ENCODE data around the gene UFD1. TPM values are rescaled to one million over a fixed set of nuclear protein-coding genes. Genes with fewer than 3 reads are reported as not detected.
A peak's percentile ranks its signal among the peaks of the same experiment; 100 is the strongest.

The UFD1 gene
- total and polyA plus RNA-seq, 9 of the 15 experiments (the other 6 are each of a cell fraction or from before 2014, with no cell fraction given), result 238 to 645 (median 363) TPM

DNA sequence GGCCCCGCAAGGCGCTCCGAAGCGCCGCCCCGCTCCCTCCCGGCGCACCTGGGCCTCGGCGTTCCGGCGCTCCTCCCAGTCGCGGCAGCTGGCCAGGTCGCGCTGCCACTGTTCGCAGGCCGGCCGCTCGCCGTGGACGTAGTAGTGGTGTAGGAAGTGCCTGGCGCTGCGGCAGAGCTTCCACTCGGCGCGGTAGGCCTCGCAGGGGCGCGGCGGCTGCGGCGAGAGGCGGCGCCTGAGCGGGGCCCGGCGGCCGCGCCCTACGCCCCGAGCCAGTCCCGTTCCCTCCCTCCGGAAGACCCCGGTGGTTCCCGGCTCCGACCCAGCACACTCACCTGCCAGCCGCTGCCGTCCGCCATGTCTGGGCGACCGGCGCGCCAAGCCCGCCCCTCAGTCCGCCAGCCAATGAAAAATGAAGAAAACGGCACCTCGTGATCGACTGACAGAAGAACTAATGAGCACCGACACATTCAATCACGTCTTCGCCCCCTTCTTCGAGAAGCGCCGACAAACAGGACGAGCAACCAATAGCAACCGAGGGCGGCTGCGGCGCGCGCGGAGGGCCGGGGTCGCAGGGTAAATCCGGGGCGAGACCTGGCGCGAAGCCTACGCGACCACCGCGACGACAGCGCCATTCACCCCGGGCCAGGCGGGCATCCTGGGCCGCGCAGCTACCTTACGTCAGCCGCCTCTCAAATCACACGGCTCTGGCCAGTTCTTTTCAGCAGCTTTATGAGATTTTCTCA is 31.5 kb downstream of the UFD1 start, which contains the start of gene C22orf39 (continued):
- TF ChIP-seq, protein P1, sequence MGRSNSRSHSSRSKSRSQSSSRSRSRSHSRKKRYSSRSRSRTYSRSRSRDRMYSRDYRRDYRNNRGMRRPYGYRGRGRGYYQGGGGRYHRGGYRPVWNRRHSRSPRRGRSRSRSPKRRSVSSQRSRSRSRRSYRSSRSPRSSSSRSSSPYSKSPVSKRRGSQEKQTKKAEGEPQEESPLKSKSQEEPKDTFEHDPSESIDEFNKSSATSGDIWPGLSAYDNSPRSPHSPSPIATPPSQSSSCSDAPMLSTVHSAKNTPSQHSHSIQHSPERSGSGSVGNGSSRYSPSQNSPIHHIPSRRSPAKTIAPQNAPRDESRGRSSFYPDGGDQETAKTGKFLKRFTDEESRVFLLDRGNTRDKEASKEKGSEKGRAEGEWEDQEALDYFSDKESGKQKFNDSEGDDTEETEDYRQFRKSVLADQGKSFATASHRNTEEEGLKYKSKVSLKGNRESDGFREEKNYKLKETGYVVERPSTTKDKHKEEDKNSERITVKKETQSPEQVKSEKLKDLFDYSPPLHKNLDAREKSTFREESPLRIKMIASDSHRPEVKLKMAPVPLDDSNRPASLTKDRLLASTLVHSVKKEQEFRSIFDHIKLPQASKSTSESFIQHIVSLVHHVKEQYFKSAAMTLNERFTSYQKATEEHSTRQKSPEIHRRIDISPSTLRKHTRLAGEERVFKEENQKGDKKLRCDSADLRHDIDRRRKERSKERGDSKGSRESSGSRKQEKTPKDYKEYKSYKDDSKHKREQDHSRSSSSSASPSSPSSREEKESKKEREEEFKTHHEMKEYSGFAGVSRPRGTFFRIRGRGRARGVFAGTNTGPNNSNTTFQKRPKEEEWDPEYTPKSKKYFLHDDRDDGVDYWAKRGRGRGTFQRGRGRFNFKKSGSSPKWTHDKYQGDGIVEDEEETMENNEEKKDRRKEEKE (IDR thresholded peaks at IDR 0.05; ENCODE audit: borderline replicate concordance in 1 of 2, control insufficient read depth in 1 of 2, low read depth in 2 of 2, low read length in 1 of 2), result 0 out of 4 replicates have a peak, but pooled peaks of 1 of the 2 experiments have one; percentile 59
- TF ChIP-seq, protein P2, sequence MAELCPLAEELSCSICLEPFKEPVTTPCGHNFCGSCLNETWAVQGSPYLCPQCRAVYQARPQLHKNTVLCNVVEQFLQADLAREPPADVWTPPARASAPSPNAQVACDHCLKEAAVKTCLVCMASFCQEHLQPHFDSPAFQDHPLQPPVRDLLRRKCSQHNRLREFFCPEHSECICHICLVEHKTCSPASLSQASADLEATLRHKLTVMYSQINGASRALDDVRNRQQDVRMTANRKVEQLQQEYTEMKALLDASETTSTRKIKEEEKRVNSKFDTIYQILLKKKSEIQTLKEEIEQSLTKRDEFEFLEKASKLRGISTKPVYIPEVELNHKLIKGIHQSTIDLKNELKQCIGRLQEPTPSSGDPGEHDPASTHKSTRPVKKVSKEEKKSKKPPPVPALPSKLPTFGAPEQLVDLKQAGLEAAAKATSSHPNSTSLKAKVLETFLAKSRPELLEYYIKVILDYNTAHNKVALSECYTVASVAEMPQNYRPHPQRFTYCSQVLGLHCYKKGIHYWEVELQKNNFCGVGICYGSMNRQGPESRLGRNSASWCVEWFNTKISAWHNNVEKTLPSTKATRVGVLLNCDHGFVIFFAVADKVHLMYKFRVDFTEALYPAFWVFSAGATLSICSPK (IDR thresholded peaks at IDR 0.05; ENCODE audit: borderline replicate concordance), result no peak
- TF ChIP-seq NFE2L1 (tag; IDR thresholded peaks at IDR 0.05; ENCODE audit: borderline replicate concordance, low read depth) (no peak), HEY1 (CRISPR knock-in tag; IDR thresholded peaks at IDR 0.05; ENCODE audit: borderline replicate concordance) (no peak), RUNX1 (IDR thresholded peaks at IDR 0.05; ENCODE audit: low read depth) (peak; percentile 37; the same call in 1 of the 2 replicates), TCF7 (IDR thresholded peaks at IDR 0.05; ENCODE audit: borderline replicate concordance) (peak; percentile 63), NONO (IDR thresholded peaks at IDR 0.05; ENCODE audit: low read depth in 2 of 2, low read length in 1 of 2) (peak in 1 of 2 experiments; percentile 99; a peak in 2 of 4 replicates), CC2D1A (IDR thresholded peaks at IDR 0.05) (no peak), YBX1 (IDR thresholded peaks at IDR 0.05) (no peak), KAT2B (IDR thresholded peaks at IDR 0.05; ENCODE audit: low read depth, low read length) (no peak)
- TF ChIP-seq, protein P3, sequence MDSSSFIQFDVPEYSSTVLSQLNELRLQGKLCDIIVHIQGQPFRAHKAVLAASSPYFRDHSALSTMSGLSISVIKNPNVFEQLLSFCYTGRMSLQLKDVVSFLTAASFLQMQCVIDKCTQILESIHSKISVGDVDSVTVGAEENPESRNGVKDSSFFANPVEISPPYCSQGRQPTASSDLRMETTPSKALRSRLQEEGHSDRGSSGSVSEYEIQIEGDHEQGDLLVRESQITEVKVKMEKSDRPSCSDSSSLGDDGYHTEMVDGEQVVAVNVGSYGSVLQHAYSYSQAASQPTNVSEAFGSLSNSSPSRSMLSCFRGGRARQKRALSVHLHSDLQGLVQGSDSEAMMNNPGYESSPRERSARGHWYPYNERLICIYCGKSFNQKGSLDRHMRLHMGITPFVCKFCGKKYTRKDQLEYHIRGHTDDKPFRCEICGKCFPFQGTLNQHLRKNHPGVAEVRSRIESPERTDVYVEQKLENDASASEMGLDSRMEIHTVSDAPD (CRISPR knock-in tag; IDR thresholded peaks at IDR 0.05), result peak; percentile 60; the same call in 1 of the 2 replicates
- TF ChIP-seq, protein P4, sequence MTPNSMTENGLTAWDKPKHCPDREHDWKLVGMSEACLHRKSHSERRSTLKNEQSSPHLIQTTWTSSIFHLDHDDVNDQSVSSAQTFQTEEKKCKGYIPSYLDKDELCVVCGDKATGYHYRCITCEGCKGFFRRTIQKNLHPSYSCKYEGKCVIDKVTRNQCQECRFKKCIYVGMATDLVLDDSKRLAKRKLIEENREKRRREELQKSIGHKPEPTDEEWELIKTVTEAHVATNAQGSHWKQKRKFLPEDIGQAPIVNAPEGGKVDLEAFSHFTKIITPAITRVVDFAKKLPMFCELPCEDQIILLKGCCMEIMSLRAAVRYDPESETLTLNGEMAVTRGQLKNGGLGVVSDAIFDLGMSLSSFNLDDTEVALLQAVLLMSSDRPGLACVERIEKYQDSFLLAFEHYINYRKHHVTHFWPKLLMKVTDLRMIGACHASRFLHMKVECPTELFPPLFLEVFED (CRISPR knock-in tag; conservative IDR thresholded peaks at IDR 0.05), result no peak
